ENCODE measurements around the gene DUSP9.

DNA sequence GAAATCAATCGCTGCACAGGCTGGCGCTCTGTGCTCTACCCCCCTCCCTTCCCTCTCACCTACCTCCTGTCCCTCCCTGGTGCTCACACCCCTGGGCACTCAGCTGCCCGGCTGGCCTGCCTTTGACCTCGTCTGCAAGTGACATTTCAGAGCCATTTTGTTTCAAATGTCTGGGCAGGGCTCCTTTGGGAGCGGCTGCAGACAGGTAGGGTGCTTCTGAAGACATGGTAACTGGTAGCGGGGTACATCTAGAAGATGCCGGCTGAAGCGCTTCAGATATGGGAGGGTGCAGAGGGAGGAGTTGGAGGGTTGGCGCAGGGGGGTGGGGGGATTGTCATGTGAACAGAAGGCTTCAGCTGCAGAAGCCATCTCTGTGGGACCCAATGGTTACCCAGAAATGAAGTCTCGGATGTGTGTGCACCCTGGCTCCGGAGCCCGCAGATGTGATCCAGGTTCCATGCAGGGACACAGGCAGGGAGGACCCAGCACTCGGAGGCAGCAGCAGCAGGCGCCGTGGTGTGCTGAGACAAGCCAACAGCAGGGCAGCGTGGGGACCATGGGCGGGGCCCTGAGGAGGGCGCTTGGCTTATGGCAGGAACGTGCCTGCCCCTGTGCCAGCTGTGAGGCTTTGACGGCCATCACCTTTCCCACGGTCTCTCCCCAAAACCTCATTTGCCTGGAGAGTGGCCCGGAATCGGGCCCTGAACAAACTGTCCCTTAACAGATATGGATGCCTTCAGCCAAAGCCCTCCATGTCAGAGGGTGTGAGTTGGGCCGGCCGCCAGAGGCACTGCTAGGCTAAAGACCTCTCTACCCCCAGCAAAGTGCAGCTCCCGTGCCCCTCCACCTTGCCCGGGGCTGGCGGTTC, 7.6 kb upstream of the DUSP9 start:
- TF ChIP-seq, protein P1, sequence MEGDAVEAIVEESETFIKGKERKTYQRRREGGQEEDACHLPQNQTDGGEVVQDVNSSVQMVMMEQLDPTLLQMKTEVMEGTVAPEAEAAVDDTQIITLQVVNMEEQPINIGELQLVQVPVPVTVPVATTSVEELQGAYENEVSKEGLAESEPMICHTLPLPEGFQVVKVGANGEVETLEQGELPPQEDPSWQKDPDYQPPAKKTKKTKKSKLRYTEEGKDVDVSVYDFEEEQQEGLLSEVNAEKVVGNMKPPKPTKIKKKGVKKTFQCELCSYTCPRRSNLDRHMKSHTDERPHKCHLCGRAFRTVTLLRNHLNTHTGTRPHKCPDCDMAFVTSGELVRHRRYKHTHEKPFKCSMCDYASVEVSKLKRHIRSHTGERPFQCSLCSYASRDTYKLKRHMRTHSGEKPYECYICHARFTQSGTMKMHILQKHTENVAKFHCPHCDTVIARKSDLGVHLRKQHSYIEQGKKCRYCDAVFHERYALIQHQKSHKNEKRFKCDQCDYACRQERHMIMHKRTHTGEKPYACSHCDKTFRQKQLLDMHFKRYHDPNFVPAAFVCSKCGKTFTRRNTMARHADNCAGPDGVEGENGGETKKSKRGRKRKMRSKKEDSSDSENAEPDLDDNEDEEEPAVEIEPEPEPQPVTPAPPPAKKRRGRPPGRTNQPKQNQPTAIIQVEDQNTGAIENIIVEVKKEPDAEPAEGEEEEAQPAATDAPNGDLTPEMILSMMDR (IDR thresholded peaks at IDR 0.05) = no peak
- no peak for TF ChIP-seq POLR2A (IDR thresholded peaks at IDR 0.05)

All from testis (tissue), 2 donors.